ENCODE measurements around the gene TDRD7. TPM values are rescaled to one million over a fixed set of nuclear protein-coding genes. Genes with fewer than 3 reads are reported as not detected.

Gene TDRD7
- total and polyA plus RNA-seq, 2 of the 13 experiments (the other 11 are each of a cell fraction or from before 2014, with no cell fraction given), result 9.8 to 15.5 TPM

DNA sequence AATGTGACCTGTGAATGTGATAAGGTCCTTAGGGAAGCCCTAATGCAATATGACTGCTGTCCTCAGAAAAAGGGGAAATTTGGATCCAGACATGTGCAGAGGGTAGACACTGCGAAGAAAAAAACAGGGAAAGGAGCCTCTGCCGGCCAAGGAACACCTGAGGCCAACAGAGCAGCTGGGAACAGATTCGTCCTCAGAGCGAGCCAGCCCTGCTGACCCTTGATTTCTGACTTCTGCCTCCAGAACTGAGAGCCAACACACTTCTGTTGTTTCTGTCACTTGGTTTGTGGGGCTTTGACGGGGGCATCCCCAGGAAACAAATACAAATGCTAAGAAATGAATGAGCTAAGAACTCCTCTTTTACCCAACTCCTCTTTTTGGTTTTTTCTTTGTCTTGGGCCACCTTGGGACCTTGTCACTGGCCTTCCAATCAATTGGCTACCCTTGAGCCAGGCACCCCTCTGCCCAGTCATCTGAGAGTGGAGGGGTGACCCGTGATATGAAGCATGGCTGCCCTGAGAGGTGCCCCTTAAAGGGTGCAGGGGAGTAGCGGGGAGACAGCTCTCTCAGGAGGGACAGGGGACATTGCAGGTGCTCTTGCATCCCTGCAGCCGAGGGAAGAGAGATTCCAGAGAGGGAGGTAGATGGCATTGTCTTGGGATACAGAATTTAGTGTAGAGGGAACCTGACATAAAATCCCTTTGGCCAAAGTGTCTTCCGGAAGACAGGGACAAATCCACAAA, 106.4 kb downstream of the TDRD7 start:
- no peak overlapping the region for H2AFZ ChIP-seq (ENCODE audit: low read length)
- intact Hi-C loops (cut with micrococcal nuclease; ENCODE audit: unreplicated experiment), result no loop called here
- no peaks in the 10 kb centered on the region for H3K9me3 ChIP-seq (ENCODE audit: low read length)
- H4K20me1 ChIP-seq (ENCODE audit: insufficient read depth, low read length), result no peaks in the 10 kb centered on the region
- DNase-seq (ENCODE audit: low spot score), result no peak
- peaks cover 3 to 43% of the 10 kb centered on the region in 2 experiments; a peak in 2 of 5 replicates for H3K27me3 ChIP-seq (ENCODE audit: control insufficient read depth in 1 of 2, insufficient read depth in 2 of 2, low read length in 2 of 2)
- no peak for FAIRE-seq
- in situ Hi-C loops (cut with HindIII; ENCODE audit: extremely low pct_ligation_motif_present, low pct_unique_long_range_greater_than_20kb), result no loop called here
- H3K4me1 ChIP-seq (ENCODE audit: insufficient read depth, low read length), result no peaks in the 10 kb centered on the region
- 42% methylated on average over 9 of the region's 9 CpGs for WGBS (ENCODE audit: low lambda C conversion rate)
- no peaks in the 10 kb centered on the region for H3K79me2 ChIP-seq (ENCODE audit: insufficient read depth, low read length)
- no peak overlapping the region for H3K4me3 ChIP-seq (replicated peaks in 1 of 3; ENCODE audit: insufficient read depth in 1 of 3, low read depth in 2 of 3, low read length in 3 of 3)
- ATAC-seq, result no peak
- no TSS peak for BruUV-seq (replicated peaks)
- H3K27ac ChIP-seq (ENCODE audit: extremely low read length, insufficient read depth, low read length), result no peak overlapping the region
- CTCF ChIA-PET (ENCODE audit: low intra/inter-chr PET ratio, low total read pairs), result no interaction called here
- no peak overlapping the region for H3K4me2 ChIP-seq (ENCODE audit: low read depth, low read length)
- POLR2A ChIA-PET, result no interaction called here
- no peaks in the 10 kb centered on the region for H3K36me3 ChIP-seq (replicated peaks in 1 of 2; ENCODE audit: control insufficient read depth in 1 of 2, insufficient read depth in 2 of 2, low read length in 2 of 2)
- H3K9ac ChIP-seq (ENCODE audit: insufficient read depth, low read depth, low read length), result no peak overlapping the region
- TF ChIP-seq ZMAT3 (CRISPR knock-in tag; conservative IDR thresholded peaks at IDR 0.05), result no peak
- TF ChIP-seq POLR2AphosphoS5 (IDR thresholded peaks at IDR 0.05; ENCODE audit: low read depth, low read length), result no peak
- TF ChIP-seq TAF15 (IDR thresholded peaks at IDR 0.05; ENCODE audit: low read depth, low read length, poor library complexity, severe bottlenecking), result no peak
- TF ChIP-seq RORA (CRISPR knock-in tag; IDR thresholded peaks at IDR 0.05), result no peak
- TF ChIP-seq ZNF503 (CRISPR knock-in tag; IDR thresholded peaks at IDR 0.05), result no peak
- no peak for TF ChIP-seq KAT2B (IDR thresholded peaks at IDR 0.05; ENCODE audit: borderline replicate concordance, low read depth, low read length)
- TF ChIP-seq, protein P1, sequence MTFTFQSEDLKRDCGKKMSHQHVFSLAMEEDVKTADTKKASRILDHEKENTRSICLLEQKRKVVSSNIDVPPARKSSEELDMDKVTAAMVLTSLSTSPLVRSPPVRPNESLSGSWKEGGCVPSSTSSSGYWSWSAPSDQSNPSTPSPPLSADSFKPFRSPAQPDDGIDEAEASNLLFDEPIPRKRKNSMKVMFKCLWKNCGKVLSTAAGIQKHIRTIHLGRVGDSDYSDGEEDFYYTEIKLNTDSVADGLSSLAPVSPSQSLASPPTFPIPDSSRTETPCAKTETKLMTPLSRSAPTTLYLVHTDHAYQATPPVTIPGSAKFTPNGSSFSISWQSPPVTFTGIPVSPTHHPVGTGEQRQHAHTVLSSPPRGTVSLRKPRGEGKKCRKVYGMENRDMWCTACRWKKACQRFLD (CRISPR knock-in tag; IDR thresholded peaks at IDR 0.05; ENCODE audit: borderline replicate concordance), result no peak
- TF ChIP-seq SP2 (CRISPR knock-in tag; IDR thresholded peaks at IDR 0.05), result no peak
- no peak for TF ChIP-seq HOXA9 (CRISPR knock-in tag; IDR thresholded peaks at IDR 0.05; ENCODE audit: borderline replicate concordance)

Measured in HepG2 (cell line).